A673 (cell line): Measurements from ENCODE around the gene APMAP.

ENCODE experiments used
- CTCF ChIP-seq: fragments of 300-800, 200-600 bp; sonication (generic); conservative IDR thresholded peaks from 2 replicates; pipeline ENCODE4 v1.5.1; 2017; ENCODE audit warnings: low read depth, mild to moderate bottlenecking, antibody characterized with exemption, low read length, moderate library complexity, mixed read lengths
- EZH2 ChIP-seq: fragments of 200-600 bp; sonication (generic); IDR thresholded peaks from 2 replicates; pipeline ENCODE4 v1.6.1; 2017; ENCODE audit warnings: borderline replicate concordance, low read depth, mild to moderate bottlenecking, mixed read lengths, antibody characterized with exemption, low read length; ENCODE audit not compliant: poor library complexity, severe bottlenecking

GRCh38 chr20:25005661-25006060 lies 13.1 kb upstream of the APMAP start:
- TF ChIP-seq CTCF (no peak), EZH2 (no peak)
